ENCODE measurements around the gene EEF2.

- TF ChIP-seq POLR2A (IDR thresholded peaks at IDR 0.05) (no peak), CTCF (IDR thresholded peaks at IDR 0.05) (no peak)
Measured at GRCh38 chr19:4034048-4035017, 49.1 kb upstream of the EEF2 start.

Measured in adrenal gland (tissue), 5 donors.